GM12891 (cell line): ENCODE results near the gene PRR20G.

Source experiments
- POLR2A ChIP-seq: IDR thresholded peaks from 2 replicates; pipeline ENCODE4 v1.6.1; 2011; ENCODE audit warnings: low read depth, low read length, control low read depth
- POLR2AphosphoS5 ChIP-seq: IDR thresholded peaks from 2 replicates; pipeline ENCODE4 v1.6.1; 2011; ENCODE audit warnings: low read depth, low read length, control low read depth
- TAF1 ChIP-seq: IDR thresholded peaks from 2 replicates; pipeline ENCODE4 v1.6.1; 2011; ENCODE audit warnings: low read depth, low read length, control low read depth

- no peak for TF ChIP-seq POLR2A
- TF ChIP-seq POLR2AphosphoS5: no peak
- TF ChIP-seq TAF1: no peak
These were observed 40.6 kb upstream of the PRR20G start for GRCh38 chr3:127328421-127328820.
